ENCODE results near the gene TUBGCP4. TPM values are rescaled to one million over a fixed set of nuclear protein-coding genes. Genes with fewer than 3 reads are reported as not detected.

The TUBGCP4 gene
- total and polyA plus RNA-seq, 3 donors from 2014 or later = 13.3 to 20.5 (median 18.0) TPM

DNA sequence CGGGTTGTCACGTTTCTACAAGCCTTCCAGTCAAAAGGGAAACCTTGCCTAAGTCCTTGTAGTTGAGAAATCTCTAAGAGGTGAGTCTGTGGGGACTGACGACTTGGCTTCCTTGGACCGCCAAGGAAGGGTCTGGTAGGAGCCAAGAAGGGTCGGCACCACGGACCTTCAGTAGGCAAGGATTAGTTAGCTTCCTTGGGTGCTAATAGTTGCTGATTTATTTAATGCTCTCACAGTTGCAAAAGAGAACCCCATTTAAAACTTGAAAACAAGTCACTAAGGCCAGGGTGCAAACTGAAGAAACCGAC is 40.2 kb upstream of the TUBGCP4 start:
- Histone ChIP-seq H3K4me3 (peak overlapping the region; percentile 80 to 81), H3K27me3 (no peaks in the 10 kb centered on the region), H3K4me1 (peaks cover 15% of the 10 kb centered on the region), H3K36me3 (ENCODE audit: low read depth, missing control alignments) (no peaks in the 10 kb centered on the region), H3K9me3 (no peaks in the 10 kb centered on the region), H3K27ac (peak overlapping the region; percentile 68 to 93)
- no peak for DNase-seq
- intact Hi-C loops (cut with DNase I; ENCODE audit: low total_unique reads) = no loop called here
- WGBS, 2 donors = 4% methylated on average over 6 to 7 of the region's 7 CpGs
- TF ChIP-seq POLR2A (IDR thresholded peaks at IDR 0.05) = no peak
- TF ChIP-seq, protein P1, sequence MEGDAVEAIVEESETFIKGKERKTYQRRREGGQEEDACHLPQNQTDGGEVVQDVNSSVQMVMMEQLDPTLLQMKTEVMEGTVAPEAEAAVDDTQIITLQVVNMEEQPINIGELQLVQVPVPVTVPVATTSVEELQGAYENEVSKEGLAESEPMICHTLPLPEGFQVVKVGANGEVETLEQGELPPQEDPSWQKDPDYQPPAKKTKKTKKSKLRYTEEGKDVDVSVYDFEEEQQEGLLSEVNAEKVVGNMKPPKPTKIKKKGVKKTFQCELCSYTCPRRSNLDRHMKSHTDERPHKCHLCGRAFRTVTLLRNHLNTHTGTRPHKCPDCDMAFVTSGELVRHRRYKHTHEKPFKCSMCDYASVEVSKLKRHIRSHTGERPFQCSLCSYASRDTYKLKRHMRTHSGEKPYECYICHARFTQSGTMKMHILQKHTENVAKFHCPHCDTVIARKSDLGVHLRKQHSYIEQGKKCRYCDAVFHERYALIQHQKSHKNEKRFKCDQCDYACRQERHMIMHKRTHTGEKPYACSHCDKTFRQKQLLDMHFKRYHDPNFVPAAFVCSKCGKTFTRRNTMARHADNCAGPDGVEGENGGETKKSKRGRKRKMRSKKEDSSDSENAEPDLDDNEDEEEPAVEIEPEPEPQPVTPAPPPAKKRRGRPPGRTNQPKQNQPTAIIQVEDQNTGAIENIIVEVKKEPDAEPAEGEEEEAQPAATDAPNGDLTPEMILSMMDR (IDR thresholded peaks at IDR 0.05) = no peak

DNA sequence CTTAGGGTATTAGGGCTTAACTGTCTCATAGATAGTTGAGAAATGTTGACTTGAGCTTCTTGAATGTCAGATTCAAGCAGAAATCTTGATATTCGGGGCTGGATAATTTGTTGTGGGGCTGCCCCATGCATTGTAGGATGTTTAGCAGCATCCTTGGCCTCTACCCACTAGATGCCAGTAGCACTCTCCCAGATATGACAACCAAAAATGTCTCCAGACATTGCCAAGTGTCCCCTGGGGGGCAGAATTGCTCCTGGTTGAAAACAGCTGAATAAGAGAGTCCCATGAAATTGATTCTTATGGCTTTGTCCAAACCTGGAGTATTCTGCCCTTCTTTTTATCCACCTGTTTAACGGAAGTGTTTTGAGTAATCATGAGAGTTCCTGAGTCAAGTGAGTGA is 24.6 kb upstream of the TUBGCP4 start:
- intact Hi-C loops (cut with DNase I; ENCODE audit: low total_unique reads) = no loop called here
- Histone ChIP-seq H3K27me3 (no peaks in the 10 kb centered on the region), H3K27ac (no peak overlapping the region), H3K9me3 (no peaks in the 10 kb centered on the region), H3K4me1 (no peaks in the 10 kb centered on the region), H3K4me3 (no peak overlapping the region), H3K36me3 (ENCODE audit: low read depth, missing control alignments) (no peaks in the 10 kb centered on the region)
- 79 to 97% methylated on average over 2 of the region's 2 CpGs for WGBS, 2 donors
- DNase-seq = no peak
- no peak for TF ChIP-seq POLR2A (IDR thresholded peaks at IDR 0.05)
- TF ChIP-seq, protein P1 (IDR thresholded peaks at IDR 0.05) = no peak

DNA sequence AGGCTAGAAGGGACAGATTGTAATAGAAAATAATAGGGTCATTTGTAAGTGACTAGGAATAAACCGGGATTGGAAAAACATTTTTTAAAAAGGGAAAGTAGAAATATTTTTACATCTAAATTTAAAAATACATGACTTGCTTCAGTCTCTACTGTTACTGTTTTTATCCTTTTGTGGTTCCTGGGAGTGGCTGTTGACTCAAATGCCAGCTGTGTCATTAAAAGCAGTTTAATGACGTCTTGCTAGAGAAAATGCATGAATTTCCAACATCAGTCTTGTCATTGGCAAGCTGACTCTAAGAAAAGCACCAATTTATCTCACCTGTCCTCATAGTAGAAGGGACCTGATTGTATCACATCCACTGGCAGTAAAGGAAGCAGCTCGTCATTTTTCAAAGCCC is 23.8 kb upstream of the TUBGCP4 start:
- Histone ChIP-seq H3K9me3 (no peaks in the 10 kb centered on the region), H3K4me3 (no peak overlapping the region), H3K4me1 (no peaks in the 10 kb centered on the region), H3K27ac (no peak overlapping the region), H3K27me3 (no peaks in the 10 kb centered on the region), H3K36me3 (ENCODE audit: low read depth, missing control alignments) (no peaks in the 10 kb centered on the region)
- WGBS, 2 donors = 77 to 93% methylated on average over 3 of the region's 3 CpGs
- TF ChIP-seq, protein P1 (IDR thresholded peaks at IDR 0.05) = no peak
- TF ChIP-seq POLR2A (IDR thresholded peaks at IDR 0.05) = no peak
- no peak for DNase-seq
- intact Hi-C loops (cut with DNase I; ENCODE audit: low total_unique reads) = no loop called here

DNA sequence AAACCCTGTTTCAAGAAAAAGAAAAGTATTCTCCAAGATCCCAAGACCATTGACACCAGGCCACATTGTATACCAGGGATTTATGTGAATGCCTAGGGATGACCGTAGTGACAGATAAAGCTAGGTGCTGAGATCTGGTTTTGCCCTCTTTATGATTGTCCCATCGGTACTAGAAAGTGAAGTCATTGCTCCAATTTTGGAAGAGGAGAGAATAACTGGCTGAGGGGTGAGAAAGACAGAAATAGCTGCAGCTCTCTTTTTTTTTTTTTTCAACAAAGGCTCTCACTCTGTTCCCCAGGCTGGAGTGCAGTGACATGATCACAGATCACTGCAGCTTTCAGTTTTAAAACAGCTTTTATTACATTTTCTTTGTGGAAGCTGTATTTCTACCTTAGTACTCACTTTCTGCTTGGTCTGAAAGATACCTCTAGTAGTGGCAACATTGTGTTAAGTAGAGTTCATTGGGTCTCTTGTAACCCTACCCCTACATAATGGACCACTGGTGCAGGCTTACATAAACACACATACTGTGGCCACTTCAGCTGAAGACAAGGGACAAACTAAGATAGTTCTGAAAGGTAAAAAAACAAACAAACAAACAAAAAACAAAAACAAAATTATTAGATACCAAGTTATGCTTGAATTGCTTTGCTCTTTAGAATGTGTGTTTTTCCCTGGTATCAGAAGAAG is 18.1 kb upstream of the TUBGCP4 start:
- no peak for DNase-seq
- H3K4me3 ChIP-seq = no peak overlapping the region
- H3K4me1 ChIP-seq = no peaks in the 10 kb centered on the region
- no peaks in the 10 kb centered on the region for H3K9me3 ChIP-seq
- WGBS, 2 donors = 79 to 88% methylated on average over 2 of the region's 2 CpGs
- no peaks in the 10 kb centered on the region for H3K27me3 ChIP-seq
- H3K36me3 ChIP-seq (ENCODE audit: low read depth, missing control alignments) = no peaks in the 10 kb centered on the region
- TF ChIP-seq POLR2A (IDR thresholded peaks at IDR 0.05) = no peak
- TF ChIP-seq, protein P1 (IDR thresholded peaks at IDR 0.05) = no peak
- intact Hi-C loops (cut with DNase I; ENCODE audit: low total_unique reads) = no loop called here
- H3K27ac ChIP-seq = no peak overlapping the region

DNA sequence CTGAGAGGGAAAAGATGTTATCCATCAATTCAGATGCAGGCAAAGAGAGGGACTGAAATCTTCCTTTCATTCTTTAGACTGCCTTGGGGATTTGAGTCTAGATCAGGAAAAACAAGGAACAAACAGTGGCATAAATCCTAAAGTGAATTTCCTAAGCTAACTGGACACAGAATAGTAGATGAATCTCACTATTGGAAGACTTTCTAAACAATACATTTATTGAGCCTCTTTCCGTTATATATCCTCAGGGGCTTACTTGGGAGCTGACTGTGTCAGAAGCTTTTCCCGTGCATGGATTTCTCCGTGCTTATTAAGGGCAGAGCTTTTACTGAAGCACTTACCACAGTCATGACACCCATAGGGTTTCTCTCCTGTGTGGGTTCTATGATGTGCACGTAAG is 10.1 kb upstream of the TUBGCP4 start:
- intact Hi-C loops (cut with DNase I; ENCODE audit: low total_unique reads) = no loop called here
- 96 to 97% methylated on average over 4 of the region's 4 CpGs for WGBS, 2 donors
- no peak overlapping the region for H3K27ac ChIP-seq
- no peak for DNase-seq
- no peaks in the 10 kb centered on the region for H3K9me3 ChIP-seq
- no peak for TF ChIP-seq POLR2A (IDR thresholded peaks at IDR 0.05)
- TF ChIP-seq, protein P1 (IDR thresholded peaks at IDR 0.05) = no peak
- no peak overlapping the region for H3K4me3 ChIP-seq
- no peaks in the 10 kb centered on the region for H3K4me1 ChIP-seq
- no peaks in the 10 kb centered on the region for H3K36me3 ChIP-seq (ENCODE audit: low read depth, missing control alignments)
- H3K27me3 ChIP-seq = no peaks in the 10 kb centered on the region

Measured in testis (tissue), 3 donors.